SK-N-SH (cell line): ENCODE data around the gene FRAS1. TPM values are rescaled to one million over a fixed set of nuclear protein-coding genes. Genes with fewer than 3 reads are reported as not detected.

Experiments used
- CTCF ChIA-PET: fragments of 300-600, 350-600 bp; formaldehyde crosslinking; extraction: SDS; loops from one replicate; lab custom pipeline; 2021; lab: Yijun Ruan, JAX
- POLR2A ChIA-PET: fragments of 350-600 bp; sonication (Branson Sonifier 250); formaldehyde crosslinking; extraction: SDS; loops from one replicate; lab custom pipeline; 2020; ENCODE audit warnings: antibody characterized with exemption, inconsistent platforms; lab: Yijun Ruan, JAX
- DNase-seq: peaks from one replicate; pipeline ENCODE4 v3.0.0; 2012
- H2AFZ ChIP-seq: fragments of 200-600 bp; sonication (generic); 2 replicates; pipeline ENCODE4 v1.8.1; 2016; ENCODE audit warnings: antibody characterized with exemption, mild to moderate bottlenecking, low read depth
- H3F3A ChIP-seq: fragments of 200-600 bp; sonication (generic); replicated peaks from 2 replicates; pipeline ENCODE3; 2016; ENCODE audit warnings: antibody characterized with exemption, mild to moderate bottlenecking; ENCODE audit not compliant: insufficient read depth
- H3K27ac ChIP-seq, 2 experiments: fragments of 200-500 bp in 1 of 2; fragments of 200-600 bp in 1 of 2; sonication (Bioruptor generic) in 1 of 2; sonication (generic), shearing (Covaris generic) in 1 of 2; 2 replicates each; pipeline versions ENCODE4 v1.5.1 to v1.6.1; 2014 to 2016; ENCODE audit warnings: low read depth in 2 of 2, inconsistent platforms in 1 of 2, low read length in 1 of 2, mild to moderate bottlenecking in 1 of 2, mixed read lengths in 1 of 2
- H3K27me3 ChIP-seq: fragments of 200-600 bp; sonication (generic), shearing (Covaris generic); 2 replicates; pipeline ENCODE4 v1.6.1; 2016; ENCODE audit warnings: mixed run types; ENCODE audit not compliant: insufficient read depth
- H3K36me3 ChIP-seq, 2 experiments: fragments of 200-500 bp in 1 of 2; fragments of 200-600 bp in 1 of 2; sonication (Bioruptor generic) in 1 of 2; sonication (generic) in 1 of 2; replicated peaks in 1 of 2; 2 replicates each; pipeline versions ENCODE3 to v1.5.1; 2014 to 2016; ENCODE audit warnings: low read length in 1 of 2, mild to moderate bottlenecking in 1 of 2; ENCODE audit not compliant: insufficient read depth in 2 of 2, control insufficient read depth in 1 of 2
- H3K4me1 ChIP-seq, 2 experiments: fragments of 200-500 bp in 1 of 2; fragments of 200-600 bp in 1 of 2; sonication (Bioruptor generic) in 1 of 2; sonication (generic), shearing (Covaris generic) in 1 of 2; 2 replicates each; pipeline versions ENCODE4 v1.5.1 to v1.6.1; 2014 to 2016; ENCODE audit warnings: low read depth in 1 of 2, low read length in 1 of 2, mixed run types in 1 of 2; ENCODE audit not compliant: insufficient read depth in 2 of 2, control insufficient read depth in 1 of 2
- H3K4me2 ChIP-seq: fragments of 200-600 bp; sonication (generic), shearing (Covaris generic); 2 replicates; pipeline ENCODE4 v1.6.1; 2017; ENCODE audit warnings: mixed run types
- H3K4me3 ChIP-seq, 2 experiments: fragments of 200-500 bp in 1 of 2; fragments of 200-600 bp in 1 of 2; sonication (Bioruptor generic) in 1 of 2; sonication (generic), shearing (Covaris generic) in 1 of 2; 2 replicates each; pipeline versions ENCODE4 v1.5.1 to v1.8.1; 2014 to 2016; ENCODE audit warnings: low read depth in 2 of 2, inconsistent platforms in 1 of 2, low read length in 1 of 2, mild to moderate bottlenecking in 1 of 2, mixed read lengths in 1 of 2, moderate library complexity in 1 of 2
- H3K79me2 ChIP-seq: fragments of 200-600 bp; sonication (generic); 2 replicates; pipeline ENCODE4 v1.8.1; 2017; ENCODE audit warnings: mild to moderate bottlenecking; ENCODE audit not compliant: insufficient read depth
- H3K9ac ChIP-seq: fragments of 200-600 bp; sonication (generic); 2 replicates; pipeline ENCODE4 v1.6.1; 2017; ENCODE audit warnings: mixed run types
- H3K9me2 ChIP-seq: fragments of 200-600 bp; sonication (generic); 2 replicates; pipeline ENCODE4 v1.6.1; 2017; ENCODE audit warnings: mixed run types
- H3K9me3 ChIP-seq: fragments of 200-600 bp; sonication (generic); 2 replicates; pipeline ENCODE4 v1.6.1; 2017; ENCODE audit warnings: mixed run types, mild to moderate bottlenecking, moderate library complexity
- H4K20me1 ChIP-seq: fragments of 200-600 bp; sonication (generic); 2 replicates; pipeline ENCODE4 v1.6.1; 2017; ENCODE audit warnings: mild to moderate bottlenecking, mixed run types; ENCODE audit not compliant: insufficient read depth
- CHD2 ChIP-seq: fragments of 150-350 bp; IDR thresholded peaks from 2 replicates; pipeline ENCODE4 v1.6.1; 2018; ENCODE audit warnings: low read length; ENCODE audit not compliant: partially characterized antibody
- EZH2phosphoT487 ChIP-seq: fragments of 200-600 bp; sonication (generic); IDR thresholded peaks from 2 replicates; pipeline ENCODE4 v1.6.1; 2017; ENCODE audit warnings: low read depth, mixed run types, mild to moderate bottlenecking, antibody characterized with exemption, moderate library complexity, borderline replicate concordance
- FOSL2 ChIP-seq: IDR thresholded peaks from 2 replicates; pipeline ENCODE4 v1.4.0; 2012; ENCODE audit warnings: low read depth, mild to moderate bottlenecking, moderate library complexity, borderline replicate concordance
- FOXJ3 ChIP-seq: sonication (generic); formaldehyde crosslinking; IDR thresholded peaks from 2 replicates; pipeline ENCODE4 v1.5.1; 2020; ENCODE audit warnings: mild to moderate bottlenecking, missing genetic modification reagents
- FOXM1 ChIP-seq: IDR thresholded peaks from 2 replicates; pipeline ENCODE4 v1.4.0; 2012; ENCODE audit warnings: low read depth, mild to moderate bottlenecking
- GABPA ChIP-seq: IDR thresholded peaks from 2 replicates; pipeline ENCODE4 v1.4.0; 2012; ENCODE audit warnings: low read depth, mild to moderate bottlenecking
- GATA2 ChIP-seq: sonication (generic); formaldehyde crosslinking; IDR thresholded peaks from 2 replicates; pipeline ENCODE4 v1.5.0; 2020; ENCODE audit warnings: mild to moderate bottlenecking, missing genetic modification reagents
- JUND ChIP-seq: IDR thresholded peaks from 2 replicates; pipeline ENCODE4 v1.4.0; 2012
- MEF2A ChIP-seq: IDR thresholded peaks from 2 replicates; pipeline ENCODE4 v1.4.0; 2012; ENCODE audit warnings: low read depth, borderline replicate concordance
- MXI1 ChIP-seq: IDR thresholded peaks from 2 replicates; pipeline ENCODE4 v1.6.1; 2012; ENCODE audit warnings: mild to moderate bottlenecking, low read depth, low read length, improper control_type of control experiment
- NRF1 ChIP-seq: IDR thresholded peaks from 2 replicates; pipeline ENCODE4 v1.6.1; 2012; ENCODE audit warnings: low read depth, mild to moderate bottlenecking, low read length
- POLR2AphosphoS5 ChIP-seq: IDR thresholded peaks from 2 replicates; pipeline ENCODE4 v1.6.1; 2012; ENCODE audit warnings: low read depth, low read length
- RXRA ChIP-seq: IDR thresholded peaks from 2 replicates; pipeline ENCODE4 v1.4.0; 2012; ENCODE audit warnings: low read depth, mild to moderate bottlenecking, borderline replicate concordance
- SIN3A ChIP-seq: IDR thresholded peaks from 2 replicates; pipeline ENCODE4 v1.6.1; 2012; ENCODE audit warnings: low read depth, mild to moderate bottlenecking, low read length, moderate library complexity, borderline replicate concordance
- TAF1 ChIP-seq: IDR thresholded peaks from 2 replicates; pipeline ENCODE4 v1.6.1; 2012; ENCODE audit warnings: low read depth, mild to moderate bottlenecking, low read length, moderate library complexity, borderline replicate concordance
- TCF12 ChIP-seq: IDR thresholded peaks from 2 replicates; pipeline ENCODE4 v1.4.0; 2012
- WGBS: methylation state at CpG from one replicate; pipeline ENCODE4 v1.1.6; 2017; ENCODE audit warnings: low lambda C conversion rate; 5-methylcytosine and 5-hydroxymethylcytosine counted together
- polyA plus RNA-seq, 3 experiments: library from polyadenylated mRNA; depleted of rRNA; stranded (reverse); fragments of >200 nt; gene quantifications; 2 replicates each; pipeline ENCODE4 v1.2.3, GENCODE V29; 2012
- TF ChIP-seq, protein P1 (sequence below): IDR thresholded peaks from 2 replicates; pipeline ENCODE4 v1.4.0; 2012; ENCODE audit warnings: low read depth, borderline replicate concordance
- TF ChIP-seq, protein P2 (sequence below): IDR thresholded peaks from 2 replicates; pipeline ENCODE4 v1.4.0; 2012; ENCODE audit warnings: low read depth
- TF ChIP-seq, protein P3 (sequence below): fragments of 200-600 bp; sonication (generic); IDR thresholded peaks from 2 replicates; pipeline ENCODE4 v1.6.1; 2017; ENCODE audit warnings: antibody characterized with exemption, mild to moderate bottlenecking, moderate library complexity
- TF ChIP-seq, protein P4 (sequence below): fragments of 150-350 bp; IDR thresholded peaks from 2 replicates; pipeline ENCODE4 v1.6.1; 2017; ENCODE audit warnings: antibody characterized with exemption, low read length, low read depth, borderline replicate concordance

FRAS1 gene
- polyA plus RNA-seq, 1 of the 3 experiments (the other 2 are of a cell fraction): 8.3 TPM

DNA sequence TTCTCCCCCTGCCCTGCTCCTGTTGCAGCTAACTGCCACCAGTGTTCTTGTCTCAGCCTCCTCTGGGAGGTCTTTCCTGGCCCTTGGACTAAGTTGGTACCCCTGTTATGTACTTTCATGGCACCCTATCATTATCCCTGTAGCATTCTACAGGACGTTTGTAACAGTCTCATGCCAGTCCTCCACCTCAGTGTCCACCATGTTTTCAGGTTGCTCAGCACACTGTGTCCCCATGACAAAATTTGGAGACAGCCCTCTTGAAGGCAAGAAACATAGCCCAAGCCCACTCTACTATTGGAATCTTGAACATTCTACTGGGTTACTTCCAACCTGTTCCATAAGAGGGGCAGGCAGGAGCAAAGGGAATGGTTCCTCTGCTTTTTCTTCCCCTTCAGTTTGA, 300.0 kb downstream of the FRAS1 start:
- POLR2A ChIA-PET: no interaction called here

More for the DNA sequence above, 300.0 kb downstream of the FRAS1 start:
- Histone ChIP-seq H3K9me3 (no peaks in the 10 kb centered on the region), H3K4me2 (no peak overlapping the region), H3K27me3 (no peaks in the 10 kb centered on the region), H3K4me3 (no peak overlapping the region), H2AFZ (no peak overlapping the region), H4K20me1 (no peaks in the 10 kb centered on the region), H3K9ac (no peak overlapping the region), H3K27ac (no peak overlapping the region), H3K79me2 (no peaks in the 10 kb centered on the region), H3K9me2 (no peaks in the 10 kb centered on the region), H3K4me1 (peaks cover 0 to 2% of the 10 kb centered on the region in 2 experiments; a peak in 2 of 4 replicates), H3F3A (no peaks in the 10 kb centered on the region), H3K36me3 (no peaks in the 10 kb centered on the region)
- TF ChIP-seq MXI1: no peak
- no peak for TF ChIP-seq FOXM1
- TF ChIP-seq POLR2AphosphoS5: no peak
- TF ChIP-seq RXRA: no peak
- TF ChIP-seq, protein P1, sequence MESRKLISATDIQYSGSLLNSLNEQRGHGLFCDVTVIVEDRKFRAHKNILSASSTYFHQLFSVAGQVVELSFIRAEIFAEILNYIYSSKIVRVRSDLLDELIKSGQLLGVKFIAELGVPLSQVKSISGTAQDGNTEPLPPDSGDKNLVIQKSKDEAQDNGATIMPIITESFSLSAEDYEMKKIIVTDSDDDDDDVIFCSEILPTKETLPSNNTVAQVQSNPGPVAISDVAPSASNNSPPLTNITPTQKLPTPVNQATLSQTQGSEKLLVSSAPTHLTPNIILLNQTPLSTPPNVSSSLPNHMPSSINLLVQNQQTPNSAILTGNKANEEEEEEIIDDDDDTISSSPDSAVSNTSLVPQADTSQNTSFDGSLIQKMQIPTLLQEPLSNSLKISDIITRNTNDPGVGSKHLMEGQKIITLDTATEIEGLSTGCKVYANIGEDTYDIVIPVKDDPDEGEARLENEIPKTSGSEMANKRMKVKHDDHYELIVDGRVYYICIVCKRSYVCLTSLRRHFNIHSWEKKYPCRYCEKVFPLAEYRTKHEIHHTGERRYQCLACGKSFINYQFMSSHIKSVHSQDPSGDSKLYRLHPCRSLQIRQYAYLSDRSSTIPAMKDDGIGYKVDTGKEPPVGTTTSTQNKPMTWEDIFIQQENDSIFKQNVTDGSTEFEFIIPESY: no peak
- TF ChIP-seq TAF1: no peak
- no peak for TF ChIP-seq MEF2A
- no peak for TF ChIP-seq GATA2 (CRISPR knock-in tag)
- TF ChIP-seq TCF12: no peak
- no peak for TF ChIP-seq NRF1
- TF ChIP-seq CHD2: no peak
- TF ChIP-seq, protein P2, sequence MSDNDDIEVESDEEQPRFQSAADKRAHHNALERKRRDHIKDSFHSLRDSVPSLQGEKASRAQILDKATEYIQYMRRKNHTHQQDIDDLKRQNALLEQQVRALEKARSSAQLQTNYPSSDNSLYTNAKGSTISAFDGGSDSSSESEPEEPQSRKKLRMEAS: no peak
- TF ChIP-seq, protein P3, sequence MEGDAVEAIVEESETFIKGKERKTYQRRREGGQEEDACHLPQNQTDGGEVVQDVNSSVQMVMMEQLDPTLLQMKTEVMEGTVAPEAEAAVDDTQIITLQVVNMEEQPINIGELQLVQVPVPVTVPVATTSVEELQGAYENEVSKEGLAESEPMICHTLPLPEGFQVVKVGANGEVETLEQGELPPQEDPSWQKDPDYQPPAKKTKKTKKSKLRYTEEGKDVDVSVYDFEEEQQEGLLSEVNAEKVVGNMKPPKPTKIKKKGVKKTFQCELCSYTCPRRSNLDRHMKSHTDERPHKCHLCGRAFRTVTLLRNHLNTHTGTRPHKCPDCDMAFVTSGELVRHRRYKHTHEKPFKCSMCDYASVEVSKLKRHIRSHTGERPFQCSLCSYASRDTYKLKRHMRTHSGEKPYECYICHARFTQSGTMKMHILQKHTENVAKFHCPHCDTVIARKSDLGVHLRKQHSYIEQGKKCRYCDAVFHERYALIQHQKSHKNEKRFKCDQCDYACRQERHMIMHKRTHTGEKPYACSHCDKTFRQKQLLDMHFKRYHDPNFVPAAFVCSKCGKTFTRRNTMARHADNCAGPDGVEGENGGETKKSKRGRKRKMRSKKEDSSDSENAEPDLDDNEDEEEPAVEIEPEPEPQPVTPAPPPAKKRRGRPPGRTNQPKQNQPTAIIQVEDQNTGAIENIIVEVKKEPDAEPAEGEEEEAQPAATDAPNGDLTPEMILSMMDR: no peak
- TF ChIP-seq FOXJ3 (CRISPR knock-in tag): no peak
- TF ChIP-seq EZH2phosphoT487: no peak
- TF ChIP-seq JUND: no peak
- no peak for TF ChIP-seq GABPA
- TF ChIP-seq, protein P4, sequence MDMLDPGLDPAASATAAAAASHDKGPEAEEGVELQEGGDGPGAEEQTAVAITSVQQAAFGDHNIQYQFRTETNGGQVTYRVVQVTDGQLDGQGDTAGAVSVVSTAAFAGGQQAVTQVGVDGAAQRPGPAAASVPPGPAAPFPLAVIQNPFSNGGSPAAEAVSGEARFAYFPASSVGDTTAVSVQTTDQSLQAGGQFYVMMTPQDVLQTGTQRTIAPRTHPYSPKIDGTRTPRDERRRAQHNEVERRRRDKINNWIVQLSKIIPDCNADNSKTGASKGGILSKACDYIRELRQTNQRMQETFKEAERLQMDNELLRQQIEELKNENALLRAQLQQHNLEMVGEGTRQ: no peak
- TF ChIP-seq SIN3A: no peak
- no peak for TF ChIP-seq FOSL2
- DNase-seq: no peak
- 15% methylated on average over 1 of the region's 1 CpG for WGBS
- CTCF ChIA-PET: interaction anchor here (0.6 kb wide), 1 partner anchor 255 kb away, joined by 3 read pairs; no protein-coding TSS in a partner anchor
